Spinal cord (tissue), 10 donors: Measurements from ENCODE around the gene DMTF1. TPM values are rescaled to one million over a fixed set of nuclear protein-coding genes. Genes with fewer than 3 reads are reported as not detected.

Experiments
- DNase-seq, 6 donors: peaks; one replicate each; pipeline versions ENCODE4 v3.0.0 to v3.0.0-alpha.2; 2013 to 2015; ENCODE audit warnings: low spot score in 6 of 6, low read depth in 4 of 6
- H3K27ac ChIP-seq: one replicate; pipeline ENCODE4 v1.5.1; 2013; ENCODE audit warnings: low read depth, low read length, control low read depth
- H3K27me3 ChIP-seq: one replicate; pipeline ENCODE4 v1.6.1; 2013; ENCODE audit warnings: low read length; ENCODE audit not compliant: control insufficient read depth, insufficient read depth
- H3K36me3 ChIP-seq: one replicate; pipeline ENCODE4 v1.6.1; 2013; ENCODE audit warnings: low read length; ENCODE audit not compliant: control insufficient read depth, insufficient read depth
- H3K4me1 ChIP-seq: one replicate; pipeline ENCODE4 v1.6.1; 2013; ENCODE audit warnings: low read length; ENCODE audit not compliant: control insufficient read depth, insufficient read depth
- H3K4me3 ChIP-seq: one replicate; pipeline ENCODE4 v1.5.1; 2013; ENCODE audit warnings: low read depth, low read length, control low read depth
- H3K9me3 ChIP-seq: one replicate; pipeline ENCODE4 v1.6.1; 2013; ENCODE audit warnings: low read length; ENCODE audit not compliant: control insufficient read depth, insufficient read depth
- WGBS: methylation state at CpG from one replicate; pipeline ENCODE4 v1.1.5; 2013; ENCODE audit warnings: missing lambda C conversion rate; ENCODE audit not compliant: insufficient coverage; 5-methylcytosine and 5-hydroxymethylcytosine counted together
- polyA plus RNA-seq, 2 donors: library from polyadenylated mRNA; unstranded; fragments of 120-200 nt; gene quantifications; one replicate each; pipeline ENCODE4 v1.2.1, GENCODE V29; 2013; ENCODE audit not compliant: insufficient read length in 2 of 2
- total RNA-seq, 2 donors: library from RNA; depleted of rRNA in 1 of 2; stranded (reverse); fragments of 120-200 nt in 1 of 2; fragments of >200 nt in 1 of 2; gene quantifications; one replicate each; pipeline versions ENCODE4 v1.2.3 to v1.2.4, GENCODE V29; 2013 to 2014
- donor health status: healthy.

The DMTF1 gene
- total and polyA plus RNA-seq, 4 donors: 131 to 165 (median 141) TPM

DNA sequence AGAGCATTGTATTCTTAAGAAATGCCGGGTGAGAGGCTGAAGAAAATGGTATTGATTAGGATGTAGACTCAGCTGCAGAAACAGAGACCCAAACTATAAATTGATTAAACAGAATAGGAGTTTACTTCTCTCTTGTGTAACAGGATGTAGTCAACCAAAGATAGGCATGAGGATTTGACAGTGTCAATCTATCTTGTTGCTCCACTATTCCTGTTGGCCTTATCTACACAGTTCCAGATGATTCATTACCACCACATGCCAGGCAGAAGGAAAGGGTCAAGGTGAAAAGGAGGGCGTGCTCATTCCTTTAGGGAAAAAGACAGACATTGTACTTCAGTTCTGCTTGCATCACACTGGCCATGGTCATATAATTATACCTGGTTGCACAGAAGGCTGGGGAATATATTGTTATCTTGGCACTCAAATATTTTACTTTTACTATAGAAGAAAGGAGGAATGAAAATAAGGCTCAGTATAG lies 11.9 kb upstream of the DMTF1 start:
- Histone ChIP-seq H3K36me3 (no peaks in the 10 kb centered on the region), H3K4me3 (no peak overlapping the region), H3K4me1 (no peaks in the 10 kb centered on the region), H3K27ac (no peak overlapping the region), H3K27me3 (no peaks in the 10 kb centered on the region), H3K9me3 (no peaks in the 10 kb centered on the region)
- WGBS: 83% methylated on average over 1 of the region's 2 CpGs
- DNase-seq: no peak

DNA sequence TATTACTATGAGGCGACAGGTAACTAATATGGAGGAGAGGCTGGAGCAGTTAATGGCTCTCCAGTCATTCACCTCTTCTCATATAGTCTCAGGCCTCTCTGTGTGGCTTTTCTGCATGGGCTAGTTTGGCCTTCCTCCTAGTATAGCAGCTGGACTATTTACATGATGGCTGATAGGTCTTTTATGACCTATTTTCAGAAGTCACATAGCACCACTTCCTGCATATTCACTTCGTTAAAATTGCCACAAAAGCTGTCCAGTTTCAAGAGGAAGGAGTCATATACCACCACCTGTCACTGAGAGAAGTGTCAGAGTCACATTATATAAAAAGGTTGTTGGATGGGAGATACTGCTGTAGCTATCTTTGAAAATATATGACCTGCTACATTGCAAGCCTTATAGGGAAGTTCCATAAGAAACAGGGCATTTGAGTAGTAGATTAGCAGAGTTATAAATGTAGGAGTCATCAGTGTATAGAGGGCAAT lies 8.0 kb upstream of the DMTF1 start:
- Histone ChIP-seq H3K27me3 (no peaks in the 10 kb centered on the region), H3K4me3 (no peak overlapping the region), H3K27ac (no peak overlapping the region), H3K9me3 (no peaks in the 10 kb centered on the region), H3K4me1 (no peaks in the 10 kb centered on the region), H3K36me3 (no peaks in the 10 kb centered on the region)
- no peak for DNase-seq
- no CpG with 5 or more reads among the region's 2 CpGs for WGBS

DNA sequence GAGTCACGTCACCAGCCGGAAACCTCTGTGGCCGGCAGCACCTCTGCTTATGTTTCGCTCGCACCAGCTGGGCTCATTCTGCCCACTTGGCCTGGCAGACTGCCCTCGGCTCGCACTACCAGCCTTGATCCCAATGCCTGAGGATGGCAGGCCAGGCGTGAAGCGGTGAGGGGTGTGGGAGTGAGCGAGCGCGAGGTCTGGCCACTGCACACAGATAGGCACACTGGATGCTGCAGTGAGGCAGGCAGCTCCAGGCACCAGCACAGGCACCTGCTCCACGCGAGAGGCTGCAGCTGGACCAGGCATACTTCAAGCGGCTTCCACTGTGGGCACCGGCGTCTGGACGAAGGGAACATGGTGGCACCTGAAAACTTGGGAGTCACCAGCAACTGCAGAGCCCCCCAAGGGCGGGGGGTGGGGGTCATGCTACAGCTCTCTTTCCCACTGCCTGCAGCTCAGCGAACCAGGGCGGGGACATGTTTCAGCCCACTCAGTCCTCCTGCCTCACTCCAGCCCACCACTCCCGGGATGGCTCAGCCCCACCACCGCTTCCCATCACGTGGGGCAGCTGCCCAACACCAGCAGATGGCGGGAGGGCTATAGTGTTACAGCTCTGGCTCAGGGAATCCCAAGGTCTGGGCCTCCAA lies 5.4 kb upstream of the DMTF1 start:
- Histone ChIP-seq H3K27me3 (no peaks in the 10 kb centered on the region), H3K9me3 (no peaks in the 10 kb centered on the region), H3K27ac (no peak overlapping the region), H3K36me3 (no peaks in the 10 kb centered on the region), H3K4me3 (no peak overlapping the region), H3K4me1 (no peaks in the 10 kb centered on the region)
- no peak for DNase-seq
- 90% methylated on average over 25 of the region's 25 CpGs for whole genome bisulfite sequencing

DNA sequence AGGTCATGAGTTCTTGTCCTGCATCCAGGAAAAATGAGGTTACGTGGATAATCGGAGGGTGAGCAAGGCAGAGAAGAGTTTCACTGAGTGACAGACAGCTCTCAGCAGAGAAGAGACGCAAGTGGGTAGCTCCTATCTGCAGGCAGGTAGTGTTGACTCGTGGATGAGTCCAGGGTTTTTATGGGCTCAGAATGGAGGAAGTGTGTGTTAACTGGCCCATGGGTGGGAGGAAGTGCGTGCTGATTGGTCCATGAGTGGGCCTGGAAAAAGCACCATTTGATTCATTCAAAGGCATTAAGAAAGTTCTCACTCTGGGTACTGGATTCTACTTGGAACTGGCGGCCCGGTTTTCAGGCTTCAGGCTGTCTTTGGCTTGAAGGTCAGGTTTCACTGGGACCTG lies 4.8 kb upstream of the DMTF1 start:
- H3K4me3 ChIP-seq: no peak overlapping the region
- 91% methylated on average over 7 of the region's 7 CpGs for WGBS
- H3K27ac ChIP-seq: no peak overlapping the region
- no peaks in the 10 kb centered on the region for H3K4me1 ChIP-seq
- DNase-seq: no peak
- H3K9me3 ChIP-seq: no peaks in the 10 kb centered on the region
- no peaks in the 10 kb centered on the region for H3K36me3 ChIP-seq
- H3K27me3 ChIP-seq: no peaks in the 10 kb centered on the region

DNA sequence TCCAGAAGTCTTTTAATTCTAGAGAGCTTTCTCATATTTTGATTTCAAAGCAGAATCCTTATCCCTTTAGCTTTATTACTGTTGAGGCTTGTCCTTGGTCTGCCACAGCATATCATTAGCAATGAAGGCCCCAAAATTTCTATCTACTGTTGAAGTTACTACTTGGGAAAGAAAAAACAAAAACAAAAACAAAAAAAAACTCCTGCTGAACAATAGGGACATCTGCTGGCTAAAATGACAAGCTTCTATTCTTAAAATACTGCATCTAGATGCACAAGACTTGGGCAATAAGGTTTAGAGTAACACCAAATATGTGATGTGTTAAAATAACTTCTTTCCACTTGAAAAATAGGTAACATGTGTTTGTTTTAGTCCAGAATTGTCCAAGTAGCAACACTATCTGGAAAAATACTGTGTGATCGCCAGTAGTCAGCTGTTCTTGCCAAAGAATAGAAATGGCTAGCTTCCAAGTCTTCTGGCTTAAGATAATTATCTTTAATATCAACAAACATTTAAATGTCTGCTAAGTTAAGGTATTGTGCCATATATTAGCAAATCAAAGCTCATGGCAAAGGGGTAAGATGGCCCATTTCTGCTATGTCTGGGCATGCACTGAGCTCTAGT lies 3.8 kb upstream of the DMTF1 start:
- WGBS: no CpG with 5 or more reads among the region's 1 CpG
- no peaks in the 10 kb centered on the region for H3K9me3 ChIP-seq

DNA sequence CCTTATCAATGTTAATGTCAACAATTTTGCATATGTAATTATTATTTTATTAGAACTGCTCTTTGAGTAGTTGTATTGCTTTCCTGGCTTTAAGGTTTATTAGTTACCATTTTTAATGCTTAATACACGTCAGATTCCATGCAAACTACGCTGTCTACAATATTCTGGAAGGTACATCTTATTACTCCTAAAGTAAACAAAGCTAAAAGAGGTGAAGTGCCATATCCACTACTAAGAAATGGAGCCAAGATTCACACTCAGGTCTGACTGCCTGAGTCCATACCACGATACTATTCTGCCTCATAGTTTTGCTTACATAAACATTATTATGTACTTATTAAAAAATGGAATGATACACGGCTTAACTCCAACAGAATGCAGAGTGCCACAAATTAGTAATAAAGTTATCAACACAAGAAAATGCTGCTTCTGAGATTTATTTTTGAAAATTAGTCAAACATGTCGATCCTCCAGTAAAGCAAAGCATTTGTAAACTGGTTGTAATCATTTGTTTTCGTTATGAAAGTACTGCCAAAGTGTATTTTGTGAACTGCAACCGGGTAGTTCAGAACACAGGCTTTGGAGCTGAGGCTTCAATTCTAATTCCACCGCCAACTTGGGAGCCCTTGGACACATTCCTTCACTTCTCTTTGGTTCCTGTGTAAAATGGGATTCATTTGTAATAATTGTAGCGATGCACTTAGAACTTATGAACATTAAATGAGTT lies 1.1 kb upstream of the DMTF1 start:
- Histone ChIP-seq H3K27ac (peak overlapping the region; percentile 99), H3K27me3 (no peaks in the 10 kb centered on the region), H3K9me3 (no peaks in the 10 kb centered on the region), H3K4me1 (no peaks in the 10 kb centered on the region), H3K36me3 (no peaks in the 10 kb centered on the region), H3K4me3 (peak overlapping the region; percentile 85)
- peak in 1 of 6 donors; percentile 7 for DNase-seq
- no CpG with 5 or more reads among the region's 9 CpGs for WGBS

More for the DNA sequence above, 3.8 kb upstream of the DMTF1 start:
- no peaks in the 10 kb centered on the region for H3K36me3 ChIP-seq
- no peaks in the 10 kb centered on the region for H3K27me3 ChIP-seq
- H3K27ac ChIP-seq: no peak overlapping the region
- H3K4me1 ChIP-seq: no peaks in the 10 kb centered on the region
- DNase-seq: peak in 2 of 6 donors; percentile 14 to 81
- H3K4me3 ChIP-seq: no peak overlapping the region

DNA sequence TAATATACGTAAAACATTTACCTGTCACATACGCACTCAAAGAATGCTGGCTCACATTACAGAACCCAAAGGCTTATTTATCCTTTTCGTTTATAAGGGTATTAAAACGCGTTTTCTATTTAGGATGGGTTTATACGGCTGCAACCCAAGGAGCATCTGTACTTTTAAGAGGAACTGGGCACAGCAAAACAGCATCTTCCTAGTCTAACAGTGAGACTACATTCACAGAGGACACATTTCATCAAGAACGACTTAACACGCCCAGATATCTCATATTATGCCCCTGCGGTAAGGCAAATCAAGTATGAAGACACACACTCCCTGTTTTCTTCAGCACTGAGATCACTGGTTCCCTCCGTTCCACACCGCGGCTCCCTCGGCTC lies 533 bp upstream of the DMTF1 start:
- no peak for DNase-seq
- Histone ChIP-seq H3K4me1 (no peaks in the 10 kb centered on the region), H3K4me3 (peak overlapping the region; percentile 85), H3K27me3 (no peaks in the 10 kb centered on the region), H3K27ac (peak overlapping the region; percentile 99), H3K9me3 (no peaks in the 10 kb centered on the region), H3K36me3 (no peaks in the 10 kb centered on the region)
- 0% methylated on average over 7 of the region's 13 CpGs for WGBS

DNA sequence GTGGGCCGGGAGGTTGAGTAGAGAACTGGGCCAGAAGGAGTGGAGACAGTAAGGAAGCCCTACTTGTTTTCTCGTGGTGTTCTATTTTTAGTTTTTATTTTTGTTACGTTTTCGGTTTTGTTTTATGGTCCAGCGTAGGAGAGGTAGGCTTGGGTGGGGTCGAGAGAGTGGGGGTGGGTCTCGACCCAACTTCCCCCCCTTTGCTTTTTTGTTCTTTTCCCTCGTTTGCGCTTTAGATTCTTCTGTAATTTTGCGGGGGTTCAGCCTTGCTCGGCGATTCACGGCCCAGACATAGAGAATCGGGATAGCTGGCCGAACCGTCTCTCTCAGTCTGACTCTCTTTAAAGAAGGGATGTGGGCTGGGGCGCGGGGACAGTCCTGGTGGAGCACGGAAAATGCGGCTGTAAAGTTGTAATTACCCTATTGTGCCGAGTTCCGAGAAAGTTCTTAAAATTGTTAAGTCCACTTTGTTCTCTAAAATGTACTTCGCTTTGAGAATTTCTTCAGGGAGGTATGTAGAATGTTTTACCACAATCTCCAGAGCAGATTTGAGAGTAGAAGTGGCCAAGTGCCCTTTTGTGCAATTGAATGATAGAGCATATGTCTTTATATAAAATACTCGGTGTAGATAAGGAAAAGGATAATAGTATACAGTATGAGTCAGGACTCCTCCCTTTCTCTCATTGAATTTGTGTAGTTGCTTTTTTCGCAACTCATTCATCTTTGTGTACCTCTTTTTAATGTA lies 816 bp downstream of the DMTF1 start:
- peak overlapping the region; percentile 99 for H3K27ac ChIP-seq
- no peaks in the 10 kb centered on the region for H3K27me3 ChIP-seq
- 0% methylated on average over 13 of the region's 25 CpGs for WGBS
- no peaks in the 10 kb centered on the region for H3K36me3 ChIP-seq
- H3K4me1 ChIP-seq: no peaks in the 10 kb centered on the region
- no peaks in the 10 kb centered on the region for H3K9me3 ChIP-seq
- peak in 3 of 6 donors; percentile 22 to 68 (median 46) for DNase-seq
- peak overlapping the region; percentile 85 for H3K4me3 ChIP-seq

DNA sequence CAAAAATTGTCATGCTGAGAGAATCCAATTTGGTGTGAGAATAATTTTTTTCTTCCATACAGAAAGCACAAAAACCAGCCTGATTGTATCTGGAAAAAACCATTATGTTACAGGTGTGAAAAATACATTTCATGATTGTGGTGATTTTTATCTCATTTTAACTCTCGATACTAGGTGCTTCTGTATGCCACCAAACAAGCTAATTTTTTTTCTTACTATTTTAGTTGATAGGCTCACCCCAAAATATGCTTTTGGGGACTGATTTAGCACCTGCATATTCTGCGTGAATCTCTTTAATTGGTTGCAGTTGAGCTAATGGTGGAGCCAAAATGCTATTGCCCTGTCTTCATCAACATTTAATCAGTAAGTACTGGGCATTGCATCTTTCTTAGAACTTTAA lies 1.9 kb downstream of the DMTF1 start:
- Histone ChIP-seq H3K27me3 (no peaks in the 10 kb centered on the region), H3K4me3 (peak overlapping the region; percentile 85), H3K36me3 (no peaks in the 10 kb centered on the region), H3K9me3 (no peaks in the 10 kb centered on the region), H3K4me1 (no peaks in the 10 kb centered on the region), H3K27ac (peak overlapping the region; percentile 1)
- no CpG with 5 or more reads among the region's 2 CpGs for WGBS
- DNase-seq: no peak
